ENCODE measurements around the gene MAPK8IP2.
A peak's percentile ranks its signal among the peaks of the same experiment; 100 is the strongest.

The MAPK8IP2 gene

GRCh38 chr22:50576070-50576469 is 24.5 kb upstream of the MAPK8IP2 start:
- peak; percentile 78 for DNase-seq

- DNase-seq = no peak
These were observed 23.5 kb upstream of the MAPK8IP2 start for GRCh38 chr22:50576806-50577696.

DNA sequence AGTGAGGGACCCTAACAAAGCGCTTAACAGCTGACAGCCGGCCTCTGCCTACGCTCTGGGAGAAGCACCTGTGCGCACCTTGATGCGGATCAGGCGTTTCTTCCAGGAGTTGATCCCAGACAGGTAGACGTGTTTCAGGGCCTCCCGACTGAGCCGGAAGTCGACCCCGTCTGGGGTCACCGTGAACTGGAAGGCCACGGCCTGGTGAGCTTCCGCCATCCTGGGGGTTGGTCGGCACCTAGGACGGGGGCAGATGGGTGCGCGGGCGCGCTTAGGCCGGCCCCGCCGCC is 23.0 kb upstream of the MAPK8IP2 start:
- DNase-seq = no peak

DNA sequence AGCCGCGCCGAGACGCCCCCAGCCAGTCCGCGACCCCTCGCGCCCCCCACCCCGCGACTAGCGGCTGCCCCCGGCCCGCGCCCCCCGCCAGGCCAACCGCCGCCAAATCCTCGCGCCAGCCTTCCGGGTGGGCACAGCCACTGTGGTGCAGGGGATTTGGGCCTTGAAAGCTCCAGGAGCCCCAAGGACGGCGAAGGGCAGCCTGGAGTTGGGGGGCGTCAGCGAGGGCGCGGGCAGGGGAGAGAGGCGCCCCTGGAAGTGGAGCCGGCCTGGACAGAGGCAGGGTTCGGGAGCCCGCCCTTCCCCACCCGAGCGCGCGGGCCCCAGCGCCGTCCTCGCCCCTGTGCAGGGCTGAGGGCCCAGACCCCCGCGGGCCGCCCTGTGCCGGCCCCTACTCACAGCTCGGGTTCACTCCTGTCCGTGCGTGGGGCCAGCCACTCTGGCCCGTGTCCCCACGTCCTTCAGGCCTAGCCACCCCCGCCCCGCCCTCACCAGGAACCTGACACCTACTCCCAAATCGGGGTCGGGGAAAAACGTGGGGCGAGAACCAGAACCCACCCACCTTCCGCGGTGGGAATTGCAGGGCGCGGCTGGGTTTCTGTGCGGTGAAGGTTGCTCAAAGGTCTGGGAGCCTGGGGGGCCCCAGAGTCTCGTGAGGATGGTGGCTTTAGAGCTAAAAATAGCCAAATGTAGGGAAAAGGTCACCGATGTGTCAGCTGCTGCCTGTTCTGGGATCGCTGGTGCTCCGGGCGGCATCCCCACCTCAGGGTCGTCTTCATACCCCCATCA is 22.4 kb upstream of the MAPK8IP2 start, which contains the start of gene CPT1B:
Gene CPT1B (minus strand): TSS at position 441 of the 789 bp plus-strand sequence. CDS start 512 bp downstream, outside the sequence.
- no peak for DNase-seq

GRCh38 chr22:50578776-50579310 is 21.8 kb upstream of the MAPK8IP2 start:
- no peak for DNase-seq

GRCh38 chr22:50579752-50580151 is 20.8 kb upstream of the MAPK8IP2 start:
- DNase-seq = no peak

GRCh38 chr22:50581031-50581949 is 19.3 kb upstream of the MAPK8IP2 start:
- no peak for DNase-seq

- DNase-seq = peak; percentile 65
These were observed 18.6 kb upstream of the MAPK8IP2 start for GRCh38 chr22:50581950-50582492.

- DNase-seq = peak; percentile 99
These were observed 17.9 kb upstream of the MAPK8IP2 start, which contains the start of gene CHKB for GRCh38 chr22:50582493-50583293. TSS of gene CHKB (minus strand) at chr22:50582849. CDS start at chr22:50582781, 68 bp downstream.

- no peak for DNase-seq
These were observed 17.2 kb upstream of the MAPK8IP2 start for GRCh38 chr22:50583294-50583861.

DNA sequence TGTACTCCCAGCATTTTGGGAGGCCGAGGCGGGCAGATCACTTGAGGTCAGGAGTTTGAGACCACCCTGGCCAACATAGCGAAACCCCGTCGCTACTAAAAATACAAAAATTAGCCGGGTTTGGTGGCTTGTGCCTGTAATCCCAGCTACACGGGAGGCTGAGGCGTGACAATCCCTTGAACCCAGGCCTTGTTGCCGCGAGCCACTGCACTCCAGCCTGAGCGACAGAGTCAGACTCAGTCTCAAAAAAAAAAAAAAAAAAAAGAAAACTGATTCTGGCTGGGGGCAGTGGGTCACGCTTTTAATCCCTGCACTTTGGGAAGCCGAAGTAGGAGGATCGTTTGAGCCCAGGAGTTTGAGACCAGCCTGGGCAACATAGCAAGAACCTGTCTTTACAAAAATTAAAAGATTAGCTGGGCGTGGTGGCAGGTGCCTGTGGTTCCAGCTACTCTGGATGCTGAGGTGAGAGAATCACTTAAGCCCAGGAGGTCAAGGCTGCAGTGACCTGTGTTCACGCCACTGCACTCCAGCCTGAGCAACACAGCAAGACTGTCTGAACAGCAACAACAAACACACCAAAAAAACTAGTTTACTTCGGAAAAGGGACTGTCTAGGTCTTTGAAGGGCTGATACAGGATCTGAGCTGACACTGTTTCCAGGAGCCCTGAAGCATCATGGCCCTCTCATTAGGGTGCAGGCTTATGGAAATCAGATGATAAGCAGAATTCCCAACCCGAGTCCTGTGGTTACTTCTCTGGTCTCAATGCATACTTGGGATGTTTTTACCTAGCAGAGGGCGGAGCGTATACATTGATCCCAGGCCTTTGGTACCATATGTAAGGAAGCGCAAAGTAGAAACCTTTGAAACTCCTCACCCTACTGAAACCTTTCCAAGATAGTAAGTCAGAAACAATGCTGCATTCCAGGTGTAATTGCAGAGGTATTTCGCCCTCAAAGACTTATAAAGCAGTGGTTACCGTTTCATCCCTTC is 16.2 kb upstream of the MAPK8IP2 start:
- peak; percentile 75 for DNase-seq

GRCh38 chr22:50585238-50585637 is 15.4 kb upstream of the MAPK8IP2 start:
- DNase-seq = no peak

DNA sequence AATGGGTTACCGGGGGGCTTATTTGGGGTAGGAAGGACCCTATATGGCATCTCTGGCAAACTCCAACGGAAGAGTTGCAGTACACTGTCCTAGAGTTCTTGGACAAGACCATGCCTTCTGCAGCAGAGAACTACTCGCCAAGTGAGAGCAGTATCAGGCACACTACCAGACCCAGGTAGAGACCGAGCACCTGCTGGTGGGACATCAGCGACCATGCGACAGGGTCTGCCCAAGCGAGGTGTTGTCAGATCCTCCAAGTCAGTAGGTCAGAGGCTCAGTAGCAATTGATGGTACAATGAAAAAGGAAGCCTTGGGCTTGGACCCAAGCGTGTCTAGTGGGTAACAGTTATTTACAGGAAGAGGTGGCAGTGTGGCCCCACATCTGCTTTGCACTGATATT is 14.8 kb upstream of the MAPK8IP2 start:
- no peak for DNase-seq

DNA sequence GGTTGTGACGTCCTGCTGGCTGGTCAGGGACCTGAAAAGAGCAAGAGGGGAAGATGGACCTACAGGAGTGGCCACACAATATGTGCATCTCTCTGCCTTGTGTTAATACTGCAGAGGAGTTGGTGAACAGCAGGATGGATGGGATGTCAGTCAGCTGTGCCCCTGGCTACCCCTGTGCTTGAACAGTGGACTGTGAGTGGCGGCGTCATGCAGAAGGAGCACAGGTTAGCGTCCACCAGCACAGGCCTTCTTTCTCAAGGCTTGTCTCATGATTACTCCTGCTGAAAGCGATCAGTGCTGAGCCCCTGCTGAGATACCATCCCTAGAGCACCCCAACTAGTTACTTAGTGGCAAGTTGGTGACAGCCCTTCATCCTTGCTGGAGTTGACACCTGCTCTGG is 14.2 kb upstream of the MAPK8IP2 start:
- no peak for DNase-seq

GRCh38 chr22:50587407-50587806 is 13.2 kb upstream of the MAPK8IP2 start:
- peak; percentile 71 for DNase-seq

- DNase-seq = no peak
These were observed 5.4 kb upstream of the MAPK8IP2 start for GRCh38 chr22:50595189-50595588.

DNA sequence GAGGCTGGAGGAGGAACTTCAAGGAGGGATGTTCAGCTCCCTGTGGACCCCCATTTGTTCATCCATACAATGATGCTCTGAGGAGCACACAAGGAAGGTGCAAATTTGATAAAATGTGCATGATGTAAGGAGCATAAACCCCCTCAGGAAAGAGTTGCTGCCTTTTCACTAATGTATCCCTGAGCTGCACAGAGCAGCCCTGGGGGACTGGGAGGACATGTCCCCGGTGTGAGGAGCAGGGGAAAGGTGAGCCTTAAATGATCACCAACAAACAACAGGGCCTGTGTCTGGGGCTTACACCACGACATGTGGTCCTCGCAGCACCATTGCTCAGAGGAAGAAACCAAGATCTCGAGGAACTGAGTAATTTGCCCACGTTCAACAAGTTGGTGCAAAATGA is 3.5 kb upstream of the MAPK8IP2 start:
- DNase-seq = no peak

DNA sequence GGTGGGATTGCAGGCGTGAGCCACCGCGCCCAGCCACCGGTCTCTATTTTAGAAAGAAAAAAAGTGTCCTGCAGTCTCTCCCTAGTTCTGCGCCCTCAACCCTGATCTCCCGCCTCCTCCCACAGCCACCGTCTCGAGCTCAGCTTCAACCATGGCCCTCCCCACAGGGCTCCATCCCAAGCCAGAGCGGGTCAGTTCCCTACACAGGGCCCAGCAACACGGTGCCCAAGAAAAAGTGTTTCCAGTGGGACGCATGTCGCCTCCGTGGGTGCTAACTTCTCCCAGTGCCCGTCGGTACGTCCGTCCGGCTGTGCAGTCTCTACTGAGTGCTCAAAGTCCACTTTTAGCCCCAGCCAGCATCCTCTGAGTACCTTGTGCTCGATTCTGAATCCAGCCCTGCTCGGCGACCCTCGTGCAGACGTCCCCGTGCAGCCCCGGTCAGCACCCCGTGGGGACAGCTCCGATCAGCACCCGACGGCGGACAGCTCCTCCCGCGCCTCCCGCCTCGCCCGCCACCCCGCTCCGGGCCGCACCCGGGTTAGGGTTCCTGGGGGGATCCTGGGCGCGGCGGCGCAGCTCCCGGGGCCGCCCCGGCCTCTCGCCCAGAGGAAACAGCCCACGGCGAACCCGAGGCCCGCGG is 657 bp upstream of the MAPK8IP2 start:
- peak; percentile 80 for DNase-seq

Data from islet precursor cell (in vitro differentiated cells).